K562 (cell line): Measurements from ENCODE around the gene FBP1. TPM values are rescaled to one million over a fixed set of nuclear protein-coding genes. Genes with fewer than 3 reads are reported as not detected.

Source experiments
- ATAC-seq: fragments of 200-7000 bp; cut with Tn5 transposase; 3 replicates; pipeline ENCODE4 v1.9.1; 2020; ENCODE audit warnings: moderate library complexity
- BruUV-seq: library from RNA; stranded (reverse); fragments of 400-500 nt; replicated peaks from 2 replicates; lab custom pipeline; 2021; lab: Mats Ljungman, UMichigan
- CTCF ChIA-PET: fragments of 300-600 bp; formaldehyde crosslinking; extraction: SDS; loops from one replicate; lab custom pipeline; 2021; ENCODE audit warnings: low intra/inter-chr PET ratio; lab: Yijun Ruan, JAX
- POLR2A ChIA-PET: fragments of 300-600, 350-650 bp; sonication (Branson Sonifier 250); formaldehyde crosslinking; extraction: SDS; loops from one replicate; lab custom pipeline; 2021; ENCODE audit warnings: antibody characterized with exemption, inconsistent platforms; lab: Yijun Ruan, JAX
- DNase-seq, 4 experiments: peaks; one replicate each; pipeline versions ENCODE4 v3.0.0 to v3.0.0-alpha.2; 2011 to 2018; ENCODE audit warnings: low spot score in 3 of 4, mixed read lengths in 3 of 4; ENCODE audit errors: extremely low read depth in 1 of 4
- FAIRE-seq: peaks from 2 replicates; lab custom pipeline; 2011; peaks lifted over from hg19 to GRCh38; lab: Jason Lieb, UNC
- H2AFZ ChIP-seq: 2 replicates; pipeline ENCODE4 v1.6.0; 2011; ENCODE audit warnings: low read depth, low read length, control low read depth, inconsistent platforms
- H3K27ac ChIP-seq: fragments of 200-600 bp; 3 replicates; pipeline ENCODE4 v1.8.0; 2011; ENCODE audit warnings: low read depth, mild to moderate bottlenecking, control low read depth, inconsistent platforms, low read length, moderate library complexity, mixed read lengths; ENCODE audit errors: extremely low read depth
- H3K27me3 ChIP-seq, 2 experiments: fragments of 300-600 bp in 1 of 2; 2 replicates in 1 of 2; 3 replicates in 1 of 2; pipeline versions ENCODE4 v1.6.0 to v1.8.0; 2011; ENCODE audit warnings: inconsistent platforms in 2 of 2, low read length in 2 of 2, mild to moderate bottlenecking in 1 of 2, mixed read lengths in 1 of 2, moderate library complexity in 1 of 2; ENCODE audit not compliant: control insufficient read depth in 2 of 2, insufficient read depth in 2 of 2
- H3K36me3 ChIP-seq: fragments of 300-600 bp; 3 replicates; pipeline ENCODE4 v1.8.0; 2011; ENCODE audit warnings: mild to moderate bottlenecking, low read length, inconsistent platforms; ENCODE audit not compliant: control insufficient read depth, insufficient read depth
- H3K4me1 ChIP-seq, 2 experiments: fragments of 200-600 bp in 1 of 2; replicated peaks in 1 of 2; 2 replicates in 1 of 2; 3 replicates in 1 of 2; pipeline versions ENCODE4 v1.5.1 to v1.8.0; 2011; ENCODE audit warnings: inconsistent platforms in 2 of 2, low read length in 2 of 2, mild to moderate bottlenecking in 1 of 2, mixed read lengths in 1 of 2, moderate library complexity in 1 of 2; ENCODE audit not compliant: control insufficient read depth in 2 of 2, insufficient read depth in 2 of 2
- H3K4me2 ChIP-seq: 2 replicates; pipeline ENCODE4 v1.6.1; 2011; ENCODE audit warnings: low read length, control low read depth, inconsistent platforms, mixed read lengths; ENCODE audit not compliant: insufficient read depth
- H3K4me3 ChIP-seq: fragments of 200-600 bp; sonication (generic), shearing (Covaris generic); 2 replicates; pipeline ENCODE4 v1.5.1; 2016; ENCODE audit warnings: control low read depth, inconsistent platforms
- H3K79me2 ChIP-seq: fragments of 200-600 bp; 3 replicates; pipeline ENCODE4 v1.8.0; 2011; ENCODE audit warnings: low read length, inconsistent platforms; ENCODE audit not compliant: control insufficient read depth, insufficient read depth
- H3K9ac ChIP-seq, 2 experiments: 2 replicates each; pipeline versions ENCODE4 v1.6.0 to v1.6.1; 2011; ENCODE audit warnings: low read depth in 2 of 2, low read length in 2 of 2, control low read depth in 1 of 2, inconsistent platforms in 1 of 2, mild to moderate bottlenecking in 1 of 2, mixed read lengths in 1 of 2; ENCODE audit not compliant: insufficient read depth in 1 of 2
- H3K9me1 ChIP-seq: one replicate; pipeline ENCODE4 v1.6.0; 2011; ENCODE audit warnings: inconsistent platforms, mild to moderate bottlenecking, low read length, moderate library complexity; ENCODE audit not compliant: control insufficient read depth, insufficient read depth
- H3K9me3 ChIP-seq: replicated peaks from 2 replicates; pipeline ENCODE4 v1.5.1; 2011; ENCODE audit warnings: low read depth, low read length, inconsistent platforms; ENCODE audit not compliant: control insufficient read depth, insufficient read depth
- H4K20me1 ChIP-seq: replicated peaks from 2 replicates; pipeline ENCODE4 v1.6.1; 2011; ENCODE audit warnings: low read length, inconsistent platforms, mixed read lengths; ENCODE audit not compliant: control insufficient read depth, insufficient read depth
- U2AF2 ChIP-seq: fragments of 200-400 bp; formaldehyde crosslinking; optimal IDR thresholded peaks from 2 replicates; pipeline ENCODE3; 2017; ENCODE audit warnings: low read depth, mild to moderate bottlenecking, low read length
- ZC3H11A ChIP-seq: IDR thresholded peaks from 2 replicates; pipeline ENCODE4 v1.6.1; 2012; ENCODE audit warnings: low read depth, low read length, improper control_type of control experiment
- WGBS: fragments of 100-300 bp; shearing (Covaris generic); methylation state at CpG from one replicate; pipeline ENCODE4 v1.1.6; 2016; ENCODE audit warnings: low coverage, mixed read lengths; ENCODE audit not compliant: insufficient coverage; ENCODE audit errors: missing lambda C conversion rate; 5-methylcytosine and 5-hydroxymethylcytosine counted together
- in situ Hi-C: fragments of 300-500 bp; cut with MboI; formaldehyde crosslinking; loops from 4 replicates; pipeline ENCODE4 v1.15.0; 2018; ENCODE audit warnings: inconsistent platforms, mixed read lengths
- intact Hi-C: fragments of 100-400 bp; cut with micrococcal nuclease; formaldehyde crosslinking; loops from 2 replicates; pipeline ENCODE4 v1.14.2; 2022
- polyA plus RNA-seq, 8 experiments: library from polyadenylated mRNA; depleted of rRNA in 4 of 8; stranded (reverse) in 5 of 8; unstranded in 3 of 8; fragments of >200 nt; fragmentation: Nextera tagmentation in 2 of 8; fragmentation: Illumina TruSeq in 1 of 8; extraction: Ambion mirVana in 2 of 8; extraction: Trizol in 1 of 8; gene quantifications; 2 replicates each; pipeline versions ENCODE4 v1.2.1 to v1.2.3, GENCODE V29; 2011 to 2014; ENCODE audit warnings: inconsistent platforms in 1 of 8, missing spikeins in 1 of 8
- total RNA-seq, 7 experiments: library from RNA; depleted of rRNA in 6 of 7; stranded (reverse); fragments of >200 nt in 6 of 7; fragmentation: Illumina TruSeq in 2 of 7; extraction: Trizol in 2 of 7; gene quantifications; 2 replicates each; pipeline versions ENCODE4 v1.2.1 to v1.2.3, GENCODE V29; 2011 to 2021; ENCODE audit warnings: low replicate concordance in 1 of 7
- TF ChIP-seq, protein P1 (sequence below): sonication (generic); formaldehyde crosslinking; IDR thresholded peaks from 2 replicates; pipeline ENCODE4 v1.8.0; 2022; ENCODE audit warnings: missing genetic modification reagents, mild to moderate bottlenecking, borderline replicate concordance

The FBP1 gene
- total and polyA plus RNA-seq, 9 of the 15 experiments (the other 6 are each of a cell fraction or from before 2014, with no cell fraction given), result 0.24 TPM; not detected in 8

DNA sequence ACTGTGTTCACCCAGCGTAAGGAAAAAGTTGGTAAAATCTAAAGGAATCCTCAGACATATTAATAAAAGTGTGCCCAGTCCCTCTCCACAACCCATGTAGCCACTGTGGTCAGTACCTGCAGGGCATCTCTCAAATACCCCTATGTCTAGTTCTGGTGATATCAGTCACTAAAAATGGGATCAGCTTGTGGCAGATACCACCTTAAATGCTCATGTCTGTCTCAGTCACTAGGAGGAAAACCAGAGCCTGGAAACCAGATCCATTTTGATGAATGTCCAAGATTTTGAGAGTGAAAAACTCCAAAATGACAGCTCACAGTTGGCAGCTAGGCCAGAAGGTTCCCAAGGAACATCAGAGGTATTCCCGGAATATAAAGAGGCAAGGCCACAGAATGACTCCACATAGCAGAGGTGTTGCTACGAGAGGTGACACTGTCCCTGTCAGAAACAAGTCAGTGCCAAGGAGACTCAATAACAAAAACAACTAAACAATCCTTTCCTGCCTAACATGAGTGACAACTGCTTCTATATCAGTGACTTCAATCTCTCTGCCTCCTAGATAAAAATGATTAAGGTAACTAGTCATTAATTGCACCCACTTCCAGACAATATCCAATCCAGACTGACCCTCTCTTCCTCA lies 70.9 kb downstream of the FBP1 start:
- CTCF ChIA-PET, result no interaction called here
- in situ Hi-C loops, result no loop called here
- no TSS peak for BruUV-seq
- no peak overlapping the region for H3K9ac ChIP-seq
- 0% methylated on average over 3 of the region's 3 CpGs for WGBS
- POLR2A ChIA-PET, result interaction anchor here (1.6 kb wide), 1 partner anchor 11 kb away, joined by 4 read pairs; no protein-coding TSS in a partner anchor
- intact Hi-C loops, result no loop called here
- TF ChIP-seq ZC3H11A, result no peak
- TF ChIP-seq U2AF2, result no peak
- TF ChIP-seq, protein P1, sequence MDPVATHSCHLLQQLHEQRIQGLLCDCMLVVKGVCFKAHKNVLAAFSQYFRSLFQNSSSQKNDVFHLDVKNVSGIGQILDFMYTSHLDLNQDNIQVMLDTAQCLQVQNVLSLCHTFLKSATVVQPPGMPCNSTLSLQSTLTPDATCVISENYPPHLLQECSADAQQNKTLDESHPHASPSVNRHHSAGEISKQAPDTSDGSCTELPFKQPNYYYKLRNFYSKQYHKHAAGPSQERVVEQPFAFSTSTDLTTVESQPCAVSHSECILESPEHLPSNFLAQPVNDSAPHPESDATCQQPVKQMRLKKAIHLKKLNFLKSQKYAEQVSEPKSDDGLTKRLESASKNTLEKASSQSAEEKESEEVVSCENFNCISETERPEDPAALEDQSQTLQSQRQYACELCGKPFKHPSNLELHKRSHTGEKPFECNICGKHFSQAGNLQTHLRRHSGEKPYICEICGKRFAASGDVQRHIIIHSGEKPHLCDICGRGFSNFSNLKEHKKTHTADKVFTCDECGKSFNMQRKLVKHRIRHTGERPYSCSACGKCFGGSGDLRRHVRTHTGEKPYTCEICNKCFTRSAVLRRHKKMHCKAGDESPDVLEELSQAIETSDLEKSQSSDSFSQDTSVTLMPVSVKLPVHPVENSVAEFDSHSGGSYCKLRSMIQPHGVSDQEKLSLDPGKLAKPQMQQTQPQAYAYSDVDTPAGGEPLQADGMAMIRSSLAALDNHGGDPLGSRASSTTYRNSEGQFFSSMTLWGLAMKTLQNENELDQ (CRISPR knock-in tag), result no peak
- TF ChIP-seq, all 486 proteins: peak for 0
- Histone ChIP-seq H3K4me1 (no peaks in the 10 kb centered on the region), H3K36me3 (no peaks in the 10 kb centered on the region), H3K9me1 (no peaks in the 10 kb centered on the region), H3K9me3 (no peaks in the 10 kb centered on the region), H4K20me1 (no peaks in the 10 kb centered on the region), H3K79me2 (no peaks in the 10 kb centered on the region), H3K4me2 (no peak overlapping the region), H3K27ac (no peak overlapping the region), H3K27me3 (peaks cover 24 to 54% of the 10 kb centered on the region in 2 experiments; a peak in 4 of 5 replicates), H3K4me3 (no peak overlapping the region), H2AFZ (no peak overlapping the region)
- FAIRE-seq (no peak), ATAC-seq (no peak), DNase-seq (no peak)
